ENCODE data around the gene AREL1. TPM values are rescaled to one million over a fixed set of nuclear protein-coding genes. Genes with fewer than 3 reads are reported as not detected.

AREL1 gene
- total and polyA plus RNA-seq, 2 of the 8 experiments (the other 6 are each of a cell fraction or from before 2014, with no cell fraction given): 31.4 to 49.1 TPM

DNA sequence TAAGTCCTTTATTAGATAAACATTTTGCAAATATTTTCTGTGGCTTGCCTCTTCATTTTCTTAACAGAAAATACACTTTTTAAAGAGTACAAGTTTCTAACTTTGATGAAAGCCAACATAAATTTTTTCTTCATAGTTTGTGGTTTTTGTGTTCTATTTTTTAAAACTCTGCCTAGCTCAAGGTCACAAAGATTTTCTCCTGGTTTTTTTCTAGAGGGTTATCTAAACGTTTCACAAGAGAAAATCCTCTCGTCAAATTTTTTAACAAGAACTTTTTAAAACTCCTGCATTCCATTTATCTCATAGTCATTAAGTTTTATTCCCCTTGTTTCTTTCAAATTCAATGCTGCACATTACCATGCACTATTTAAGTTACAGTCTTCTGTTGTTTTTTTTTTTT lies 8.2 kb downstream of the AREL1 start:
- Histone ChIP-seq H2BK20ac (ENCODE audit: low read length) (no peak overlapping the region), H3K4me1 (replicated peaks in 1 of 4; ENCODE audit: control insufficient read depth in 3 of 4, insufficient read depth in 4 of 4, low read length in 3 of 4) (no peaks in the 10 kb centered on the region), H2AK5ac (ENCODE audit: low read depth, low read length) (no peak overlapping the region), H3K9ac (replicated peaks in 1 of 4; ENCODE audit: extremely low read depth in 1 of 4, low read depth in 3 of 4, low read length in 3 of 4) (no peak overlapping the region), H3K14ac (ENCODE audit: insufficient read length) (no peak overlapping the region), H3K23ac (ENCODE audit: insufficient read length) (no peak overlapping the region), H2BK12ac (ENCODE audit: low read depth, low read length) (no peak overlapping the region), H3K18ac (ENCODE audit: extremely low read depth, low read length) (no peak overlapping the region), H3K4ac (replicated peaks; ENCODE audit: insufficient read length, low read depth, low read length) (no peak overlapping the region), H3K79me1 (ENCODE audit: low read depth, low read length) (peaks cover 3% of the 10 kb centered on the region; the same call in 1 of the 2 replicates), H3K23me2 (ENCODE audit: low read depth, low read length) (no peaks in the 10 kb centered on the region), H3K4me2 (ENCODE audit: insufficient read depth in 1 of 2, low read depth in 2 of 2, low read length in 2 of 2) (no peak overlapping the region), H3K36me3 (ENCODE audit: control insufficient read depth in 2 of 4, insufficient read depth in 4 of 4, low read length in 3 of 4) (peaks cover 0 to 3% (median 0%) of the 10 kb centered on the region in 4 experiments; a peak in 1 of 8 replicates), H2BK120ac (replicated peaks; ENCODE audit: low read depth, low read length) (no peak overlapping the region), H3K56ac (replicated peaks; ENCODE audit: insufficient read length, low read depth, low read length) (no peak overlapping the region), H4K91ac (replicated peaks; ENCODE audit: insufficient read length, low read length) (no peak overlapping the region), H3K27me3 (replicated peaks in 1 of 4; ENCODE audit: control insufficient read depth in 3 of 4, extremely low read depth in 1 of 4, insufficient read depth in 3 of 4, low read length in 3 of 4) (no peaks in the 10 kb centered on the region), H4K20me1 (replicated peaks in 1 of 2; ENCODE audit: control insufficient read depth in 1 of 2, insufficient read depth in 2 of 2, low read length in 2 of 2) (peaks cover 0 to 2% of the 10 kb centered on the region in 2 experiments), H3K27ac (ENCODE audit: low read depth, low read length) (no peak overlapping the region), H2BK15ac (ENCODE audit: low read length) (no peak overlapping the region), H2BK5ac (ENCODE audit: low read depth, low read length) (no peak overlapping the region), H3K79me2 (ENCODE audit: control insufficient read depth in 1 of 2, insufficient read depth in 2 of 2, low read length in 2 of 2) (peaks cover 0 to 74% of the 10 kb centered on the region in 2 experiments; a peak in 2 of 4 replicates), H3K4me3 (ENCODE audit: extremely low read depth in 1 of 4, insufficient read depth in 2 of 4, low read depth in 3 of 4, low read length in 4 of 4) (no peak overlapping the region), H3K9me3 (ENCODE audit: insufficient read depth in 2 of 2, low read depth in 1 of 2, low read length in 1 of 2) (peaks cover 16 to 18% of the 10 kb centered on the region in 2 experiments; a peak in 3 of 4 replicates), H2AFZ (ENCODE audit: low read length) (no peak overlapping the region), H4K5ac (ENCODE audit: insufficient read length, low read depth, low read length) (no peak overlapping the region), H4K8ac (ENCODE audit: extremely low read depth, insufficient read depth, low read length) (no peak overlapping the region)
- ChIA-PET POLR2A (ENCODE audit: partially characterized antibody) (interaction anchor here (1.7 kb wide), 1 partner anchor 14 kb away, joined by 6 read pairs; no protein-coding TSS in a partner anchor), CTCF (ENCODE audit: partially characterized antibody) (no interaction called here)
- FAIRE-seq (no peak), DNase-seq (ENCODE audit: low read depth in 1 of 2, low spot score in 2 of 2) (no peak)
- 91% methylated on average over 2 of the region's 2 CpGs; no CpG with 5 or more reads in 1 of the 2 experiments for WGBS, 2 experiments (ENCODE audit: extremely low coverage in 1 of 2, insufficient coverage in 1 of 2, insufficient read length in 1 of 2, insufficient replicate concordance in 2 of 2, low coverage in 1 of 2, low lambda C conversion rate in 2 of 2, missing lambda C conversion rate in 1 of 2)
- TF ChIP-seq RBBP5 (IDR thresholded peaks at IDR 0.05; ENCODE audit: borderline replicate concordance, low read depth, low read length): no peak
- TF ChIP-seq EP300 (IDR thresholded peaks at IDR 0.05; ENCODE audit: borderline replicate concordance in 1 of 2, low read depth in 2 of 2, low read length in 2 of 2): no peak
- TF ChIP-seq SP1 (IDR thresholded peaks at IDR 0.05; ENCODE audit: low read depth, low read length): no peak
- no peak for TF ChIP-seq FOSL1 (IDR thresholded peaks at IDR 0.05; ENCODE audit: insufficient read depth, low read depth, low read length)
- no peak for TF ChIP-seq NANOG (IDR thresholded peaks at IDR 0.05; ENCODE audit: insufficient read depth, low read depth, low read length, poor library complexity, severe bottlenecking)
- no peak for TF ChIP-seq ASH2L (IDR thresholded peaks at IDR 0.05; ENCODE audit: low read length)
- no peak for TF ChIP-seq CHD2 (IDR thresholded peaks at IDR 0.05; ENCODE audit: low read length)
- TF ChIP-seq BCL11A (IDR thresholded peaks at IDR 0.05; ENCODE audit: low read depth in 2 of 2, low read length in 2 of 2): no peak
- TF ChIP-seq GTF2F1 (IDR thresholded peaks at IDR 0.05; ENCODE audit: borderline replicate concordance, low read depth, low read length): no peak
- TF ChIP-seq RXRA (IDR thresholded peaks at IDR 0.05; ENCODE audit: insufficient read depth, low read depth, low read length): no peak
- TF ChIP-seq BACH1 (IDR thresholded peaks at IDR 0.05; ENCODE audit: low read length): no peak
- TF ChIP-seq KDM5A (IDR thresholded peaks at IDR 0.05; ENCODE audit: low read length): no peak
- no peak for TF ChIP-seq GABPA (IDR thresholded peaks at IDR 0.05; ENCODE audit: borderline replicate concordance, insufficient read depth, low read length)
- TF ChIP-seq SIX5 (IDR thresholded peaks at IDR 0.05; ENCODE audit: low read depth, low read length): no peak
